Activated T-cell treated with anti-CD3 and anti-CD28 coated beads, Interleukin-2, amount 50 U/mL, for 24 hours (primary cell): ENCODE data around the gene ZNF155.

Experiments used
- DNase-seq: peaks from one replicate; pipeline ENCODE4 v3.0.0-alpha.2; 2020
- H3K27ac Mint-ChIP-seq: 2 replicates; pipeline ENCODE4 v1.8.0; 2020; ENCODE audit warnings: mild to moderate bottlenecking, mixed read lengths
- H3K27me3 Mint-ChIP-seq: 2 replicates; pipeline ENCODE4 v1.8.0; 2020; ENCODE audit warnings: mixed read lengths
- H3K36me3 Mint-ChIP-seq: 2 replicates; pipeline ENCODE4 v1.8.0; 2020; ENCODE audit warnings: low read depth, mixed read lengths
- H3K4me1 Mint-ChIP-seq: 2 replicates; pipeline ENCODE4 v1.8.0; 2020; ENCODE audit warnings: low read depth, mixed read lengths
- H3K4me3 Mint-ChIP-seq: 2 replicates; pipeline ENCODE4 v1.8.0; 2020; ENCODE audit warnings: mild to moderate bottlenecking, moderate library complexity, mixed read lengths
- H3K9me3 Mint-ChIP-seq: 2 replicates; pipeline ENCODE4 v1.8.0; 2020; ENCODE audit warnings: mixed read lengths

Gene ZNF155

GRCh38 chr19:43976732-43977131, 7.3 kb upstream of the ZNF155 start:
- H3K4me1 Mint-ChIP-seq, result no peaks in the 10 kb centered on the region
- DNase-seq, result no peak
- peaks cover 14% of the 10 kb centered on the region for H3K36me3 Mint-ChIP-seq
- H3K27me3 Mint-ChIP-seq, result no peaks in the 10 kb centered on the region
- no peak overlapping the region for H3K4me3 Mint-ChIP-seq
- peaks cover 48% of the 10 kb centered on the region for H3K9me3 Mint-ChIP-seq
- no peak overlapping the region for H3K27ac Mint-ChIP-seq

GRCh38 chr19:43983544-43983911, 460 bp upstream of the ZNF155 start:
- Mint-ChIP-seq H3K27ac (no peak overlapping the region), H3K27me3 (no peaks in the 10 kb centered on the region), H3K4me3 (peak overlapping the region; percentile 59), H3K4me1 (peaks cover 14% of the 10 kb centered on the region), H3K9me3 (peaks cover 14% of the 10 kb centered on the region), H3K36me3 (peaks cover 29% of the 10 kb centered on the region)
- DNase-seq, result no peak

DNA sequence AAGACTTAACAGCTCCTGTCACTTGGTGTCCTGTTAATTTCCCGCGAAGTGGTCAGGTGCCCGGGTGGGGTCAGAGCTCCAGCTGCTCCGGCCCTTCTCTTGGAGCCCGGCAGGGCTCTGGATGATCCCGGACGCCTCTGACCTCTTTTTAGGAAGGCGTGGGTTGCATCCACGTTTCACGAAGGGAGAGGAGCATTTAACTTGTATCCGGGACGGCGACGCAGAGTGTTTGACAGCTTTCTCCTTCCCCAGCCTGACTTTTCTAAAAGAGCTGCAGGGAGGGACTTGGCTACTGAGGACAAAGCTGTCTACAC, 656 bp downstream of the ZNF155 start:
- peak overlapping the region; percentile 96 for H3K27ac Mint-ChIP-seq
- H3K27me3 Mint-ChIP-seq, result no peaks in the 10 kb centered on the region
- peaks cover 40% of the 10 kb centered on the region for H3K36me3 Mint-ChIP-seq
- H3K9me3 Mint-ChIP-seq, result peaks cover 16% of the 10 kb centered on the region
- peaks cover 14% of the 10 kb centered on the region for H3K4me1 Mint-ChIP-seq
- DNase-seq, result peak; percentile 34
- H3K4me3 Mint-ChIP-seq, result peak overlapping the region; percentile 96

- no peaks in the 10 kb centered on the region for H3K27me3 Mint-ChIP-seq
- peaks cover 10% of the 10 kb centered on the region for H3K4me1 Mint-ChIP-seq
- H3K27ac Mint-ChIP-seq, result no peak overlapping the region
- H3K36me3 Mint-ChIP-seq, result peaks cover 68% of the 10 kb centered on the region
- DNase-seq, result no peak
- no peak overlapping the region for H3K4me3 Mint-ChIP-seq
- peaks cover 47% of the 10 kb centered on the region for H3K9me3 Mint-ChIP-seq
These were observed 13.8 kb downstream of the ZNF155 start for GRCh38 chr19:43997631-43998290.

DNA sequence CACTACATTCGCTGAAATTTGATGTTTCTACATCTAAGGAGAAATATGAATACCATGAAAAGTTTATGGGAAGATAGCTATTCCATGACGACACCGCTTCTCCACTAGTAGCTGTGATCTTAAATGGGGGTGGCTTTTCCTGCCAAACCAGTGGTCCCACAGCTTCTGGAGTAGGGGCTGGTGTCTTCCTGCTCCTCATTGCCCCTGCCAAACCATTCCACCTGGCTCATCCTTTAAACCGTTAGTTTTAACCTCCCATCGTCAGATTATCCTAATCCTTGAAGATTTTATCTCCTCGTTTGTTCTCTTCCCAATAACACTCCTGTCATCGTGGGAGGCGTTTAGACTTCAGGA, 18.2 kb downstream of the ZNF155 start:
- H3K4me3 Mint-ChIP-seq, result peak overlapping the region; percentile 87
- H3K36me3 Mint-ChIP-seq, result peaks cover 55% of the 10 kb centered on the region
- peak overlapping the region; percentile 94 for H3K27ac Mint-ChIP-seq

DNA sequence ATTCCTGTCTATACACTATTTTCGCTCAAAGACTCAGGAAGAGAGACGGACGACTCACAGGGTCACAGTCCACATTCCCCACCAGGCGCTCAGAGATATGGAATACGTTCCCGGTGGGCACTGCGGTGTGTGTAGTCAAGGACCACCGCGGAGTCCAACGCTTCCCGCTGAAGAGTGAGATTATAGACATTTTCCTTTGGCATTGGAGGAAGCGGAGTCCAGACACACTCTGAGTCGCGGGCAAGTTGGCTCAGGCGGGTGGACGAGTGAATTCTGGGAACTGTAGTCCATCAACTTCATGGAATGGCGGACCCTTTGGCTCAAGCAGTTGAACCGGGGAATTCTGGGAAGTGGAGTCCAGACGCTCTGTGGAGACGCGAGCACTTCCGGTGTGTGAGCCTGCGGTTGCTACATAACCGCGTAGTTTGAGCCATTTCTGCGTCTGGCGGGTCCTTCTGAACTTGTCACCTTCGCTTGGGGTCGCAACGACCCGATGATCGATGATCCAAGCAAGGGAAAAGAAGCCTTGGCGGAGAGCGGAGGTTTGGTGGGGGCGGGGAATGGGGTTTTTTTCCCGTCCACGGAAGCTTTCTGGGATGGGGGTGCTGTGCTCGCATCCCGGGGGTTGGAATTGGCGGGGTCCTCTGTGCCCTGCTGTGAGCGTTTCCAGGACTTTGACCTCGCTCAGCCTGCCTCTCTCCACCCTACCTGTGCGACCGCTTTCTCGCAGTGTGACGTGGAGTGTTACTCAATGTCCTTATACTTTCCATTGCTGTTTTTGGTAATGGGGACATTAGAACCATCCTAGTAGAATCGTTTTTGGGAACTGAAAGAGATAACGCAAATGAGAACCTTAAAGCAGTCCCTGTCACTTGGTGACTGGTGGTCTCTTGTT, 18.8 kb downstream of the ZNF155 start, which contains the start of gene ZNF230:
Gene ZNF230 (plus strand): TSS at position 392 of the 895 bp plus-strand sequence. CDS start 4,122 bp downstream, outside the sequence.
- Mint-ChIP-seq H3K9me3 (peaks cover 47% of the 10 kb centered on the region), H3K4me3 (peak within 1 kb of the TSS; percentile 87), H3K27me3 (no peaks in the 10 kb centered on the region), H3K4me1 (peaks cover 21% of the 10 kb centered on the region), H3K27ac (peak within 1 kb of the TSS; percentile 94), H3K36me3 (peaks cover 55% of the 10 kb centered on the region)
- DNase-seq, result peak; percentile 80

More for the DNA sequence above, 18.2 kb downstream of the ZNF155 start:
- Mint-ChIP-seq H3K4me1 (peaks cover 21% of the 10 kb centered on the region), H3K27me3 (no peaks in the 10 kb centered on the region), H3K9me3 (peaks cover 47% of the 10 kb centered on the region)
- no peak for DNase-seq

GRCh38 chr19:44003461-44004009, 19.5 kb downstream of the ZNF155 start:
- DNase-seq, result no peak
- peaks cover 21% of the 10 kb centered on the region for H3K4me1 Mint-ChIP-seq
- no peaks in the 10 kb centered on the region for H3K27me3 Mint-ChIP-seq
- peak overlapping the region; percentile 94 for H3K27ac Mint-ChIP-seq
- peaks cover 48% of the 10 kb centered on the region for H3K9me3 Mint-ChIP-seq
- H3K36me3 Mint-ChIP-seq, result peaks cover 55% of the 10 kb centered on the region
- H3K4me3 Mint-ChIP-seq, result peak overlapping the region; percentile 87

GRCh38 chr19:44005973-44006372, 22.0 kb downstream of the ZNF155 start:
- no peak overlapping the region for H3K27ac Mint-ChIP-seq
- H3K4me3 Mint-ChIP-seq, result no peak overlapping the region
- H3K36me3 Mint-ChIP-seq, result peaks cover 78% of the 10 kb centered on the region
- H3K27me3 Mint-ChIP-seq, result no peaks in the 10 kb centered on the region
- peaks cover 21% of the 10 kb centered on the region for H3K4me1 Mint-ChIP-seq
- peaks cover 59% of the 10 kb centered on the region for H3K9me3 Mint-ChIP-seq
- DNase-seq, result no peak

DNA sequence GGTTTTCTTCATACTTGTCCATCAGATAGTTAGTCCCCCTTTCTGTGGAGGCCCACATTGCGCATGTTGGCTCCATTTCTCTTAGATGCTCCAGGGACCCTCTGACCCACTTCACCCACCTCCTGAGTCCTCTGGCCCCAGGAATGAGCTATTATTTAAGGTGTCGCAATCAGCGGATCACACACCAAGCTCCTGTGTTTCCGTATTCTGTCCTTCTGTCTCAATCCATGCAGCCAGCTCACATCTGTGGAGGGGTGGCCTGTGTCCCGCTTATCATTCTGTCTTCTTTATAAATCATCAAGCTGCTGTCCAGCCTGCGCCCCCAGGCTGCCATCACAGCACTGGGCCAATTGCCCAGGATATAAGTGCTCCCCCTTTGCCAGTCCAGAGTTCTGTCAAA, 23.5 kb downstream of the ZNF155 start:
- peaks cover 84% of the 10 kb centered on the region for H3K36me3 Mint-ChIP-seq
- peaks cover 14% of the 10 kb centered on the region for H3K4me1 Mint-ChIP-seq
- H3K27ac Mint-ChIP-seq, result no peak overlapping the region
- no peak overlapping the region for H3K4me3 Mint-ChIP-seq
- H3K9me3 Mint-ChIP-seq, result peaks cover 63% of the 10 kb centered on the region
- no peak for DNase-seq
- no peaks in the 10 kb centered on the region for H3K27me3 Mint-ChIP-seq

- peaks cover 81% of the 10 kb centered on the region for H3K36me3 Mint-ChIP-seq
- H3K27ac Mint-ChIP-seq, result no peak overlapping the region
- H3K9me3 Mint-ChIP-seq, result peaks cover 84% of the 10 kb centered on the region
- H3K4me3 Mint-ChIP-seq, result no peak overlapping the region
- no peak for DNase-seq
- no peaks in the 10 kb centered on the region for H3K27me3 Mint-ChIP-seq
- H3K4me1 Mint-ChIP-seq, result no peaks in the 10 kb centered on the region
These were observed 26.5 kb downstream of the ZNF155 start for GRCh38 chr19:44010468-44010867.

- Mint-ChIP-seq H3K9me3 (peaks cover 64% of the 10 kb centered on the region), H3K27ac (no peak overlapping the region), H3K27me3 (peaks cover 15% of the 10 kb centered on the region), H3K36me3 (peaks cover 8% of the 10 kb centered on the region), H3K4me1 (no peaks in the 10 kb centered on the region), H3K4me3 (no peak overlapping the region)
- no peak for DNase-seq
These were observed 35.5 kb downstream of the ZNF155 start for GRCh38 chr19:44019498-44019897.

DNA sequence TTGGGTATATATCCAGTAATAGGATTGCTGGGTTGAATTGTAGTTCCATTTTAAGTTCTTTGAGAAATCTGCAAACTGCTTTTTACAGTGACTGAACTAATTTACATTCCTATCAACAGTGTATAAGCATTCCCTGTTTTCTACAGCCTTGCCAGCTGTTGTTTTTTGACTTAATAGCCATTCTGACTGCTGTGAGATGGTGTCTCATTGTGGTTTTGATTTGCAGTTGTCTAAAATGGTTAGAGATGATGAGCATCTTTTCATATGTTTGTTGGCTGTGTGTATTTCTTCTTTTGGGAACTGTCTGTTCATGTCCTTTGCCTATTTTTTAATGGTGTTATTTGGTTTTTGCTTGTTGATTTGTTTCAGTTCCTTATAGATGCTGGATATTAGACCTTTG, 37.2 kb downstream of the ZNF155 start:
- H3K36me3 Mint-ChIP-seq, result peaks cover 21% of the 10 kb centered on the region

DNA sequence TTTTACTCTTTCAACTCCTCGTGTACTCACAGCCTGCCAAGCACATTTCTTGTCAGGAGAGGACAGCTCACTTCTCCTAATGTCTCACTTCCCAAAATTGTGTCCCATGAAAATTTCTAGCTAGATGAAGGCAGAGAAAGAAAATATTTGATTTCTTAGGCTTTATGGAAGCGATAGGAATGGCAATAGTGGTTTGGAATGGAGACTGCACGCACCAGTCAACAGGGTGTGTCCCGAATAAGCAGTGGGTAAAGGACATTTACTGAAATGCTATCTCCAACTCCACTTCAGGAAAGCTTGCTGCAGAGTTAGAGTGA, 40.9 kb downstream of the ZNF155 start:
- Mint-ChIP-seq H3K27ac (peak overlapping the region; percentile 90), H3K4me1 (peaks cover 23% of the 10 kb centered on the region), H3K27me3 (peaks cover 3% of the 10 kb centered on the region), H3K36me3 (peaks cover 52% of the 10 kb centered on the region), H3K4me3 (peak overlapping the region; percentile 85), H3K9me3 (peaks cover 57% of the 10 kb centered on the region)
- no peak for DNase-seq

More for the DNA sequence above, 37.2 kb downstream of the ZNF155 start:
- H3K4me3 Mint-ChIP-seq, result no peak overlapping the region
- H3K9me3 Mint-ChIP-seq, result peaks cover 61% of the 10 kb centered on the region
- peaks cover 17% of the 10 kb centered on the region for H3K4me1 Mint-ChIP-seq
- peaks cover 15% of the 10 kb centered on the region for H3K27me3 Mint-ChIP-seq
- no peak overlapping the region for H3K27ac Mint-ChIP-seq
- no peak for DNase-seq

- H3K36me3 Mint-ChIP-seq, result peaks cover 57% of the 10 kb centered on the region
- H3K9me3 Mint-ChIP-seq, result peaks cover 57% of the 10 kb centered on the region
These were observed 41.4 kb downstream of the ZNF155 start, which contains the start of gene ZNF222 for GRCh38 chr19:44025217-44025936. ZNF222 (plus strand) TSS chr19:44025379; CDS start chr19:44025437, 58 bp downstream.

More at GRCh38 chr19:44025217-44025936, 41.4 kb downstream of the ZNF155 start, which contains the start of gene ZNF222:
- H3K4me3 Mint-ChIP-seq, result peak within 1 kb of the TSS; percentile 85
- peak within 1 kb of the TSS; percentile 90 for H3K27ac Mint-ChIP-seq
- H3K4me1 Mint-ChIP-seq, result peaks cover 23% of the 10 kb centered on the region
- peak; percentile 81 for DNase-seq
- no peaks in the 10 kb centered on the region for H3K27me3 Mint-ChIP-seq
